T-cell (primary cell): Measurements from ENCODE around the gene SH3BGR. TPM values are rescaled to one million over a fixed set of nuclear protein-coding genes. Genes with fewer than 3 reads are reported as not detected.
"Not testable (repeated sequence)": the region's sequence is repeated elsewhere in the genome, so short reads cannot be mapped to it uniquely, and the experiment has no call there.

ENCODE experiments used
- ATAC-seq, 4 experiments: fragments of 200-7000 bp in 3 of 4; fragments of 150-1000 bp in 1 of 4; cut with Tn5 transposase; replicated peaks in 1 of 4; 1 replicate in 3 of 4; 2 replicates in 1 of 4; pipeline ENCODE4 v1.10.0; 2021; ENCODE audit warnings: moderate library complexity in 3 of 4, mild to moderate bottlenecking in 2 of 4, moderate number of reproducible peaks in 1 of 4
- CTCF ChIA-PET, 2 donors: fragments of 300-600 bp; sonication (Branson Sonifier 250); formaldehyde crosslinking; loops; one replicate each; lab custom pipeline; 2022; ENCODE audit warnings: antibody characterized with exemption in 2 of 2; lab: Charles Lee
- POLR2A ChIA-PET, 2 donors: fragments of 300-600 bp; sonication (Branson Sonifier 250); formaldehyde crosslinking; loops; one replicate each; lab custom pipeline; 2022; ENCODE audit warnings: antibody characterized with exemption in 2 of 2; lab: Charles Lee
- DNase-seq, 35 experiments: peaks; one replicate each; pipeline versions ENCODE4 v3.0.0 to v3.0.0-alpha.2; 2013 to 2023
- H3K27ac ChIP-seq: one replicate; pipeline ENCODE4 v1.5.1; 2013; ENCODE audit warnings: low read length
- H3K27me3 ChIP-seq, 2 experiments: replicated peaks in 1 of 2; 1 replicate in 1 of 2; 2 replicates in 1 of 2; pipeline versions ENCODE4 v1.6.1 to v1.7.0; 2013; ENCODE audit warnings: low read length in 1 of 2, mixed read lengths in 1 of 2; ENCODE audit not compliant: control insufficient read depth in 2 of 2, insufficient read depth in 2 of 2; ENCODE audit errors: extremely low read depth in 1 of 2
- H3K36me3 ChIP-seq, 2 donors: 1 replicate in 1 of 2; 2 replicates in 1 of 2; pipeline versions ENCODE4 v1.6.1 to v1.7.0; 2013; ENCODE audit warnings: low read length in 1 of 2; ENCODE audit not compliant: control insufficient read depth in 2 of 2, insufficient read depth in 1 of 2; ENCODE audit errors: extremely low read depth in 1 of 2
- H3K4me1 ChIP-seq, 2 experiments: 1 replicate in 1 of 2; 2 replicates in 1 of 2; pipeline versions ENCODE4 v1.6.1 to v1.7.0; 2013; ENCODE audit warnings: low read length in 2 of 2, mixed read lengths in 1 of 2; ENCODE audit not compliant: insufficient read depth in 2 of 2, control insufficient read depth in 1 of 2; ENCODE audit errors: extremely low read depth in 1 of 2
- H3K4me3 ChIP-seq, 2 donors: 1 replicate in 1 of 2; 2 replicates in 1 of 2; pipeline versions ENCODE4 v1.5.1 to v1.7.0; 2013; ENCODE audit warnings: mild to moderate bottlenecking in 2 of 2, low read length in 1 of 2, moderate library complexity in 1 of 2; ENCODE audit not compliant: control insufficient read depth in 1 of 2; ENCODE audit errors: extremely low read depth in 1 of 2
- H3K9me3 ChIP-seq: 2 replicates; pipeline ENCODE4 v1.7.0; 2013
- H3K27ac Mint-ChIP-seq, 2 donors: one replicate each; pipeline ENCODE4 v1.8.0; 2020 to 2021; ENCODE audit warnings: mild to moderate bottlenecking in 2 of 2, mixed read lengths in 2 of 2
- H3K27me3 Mint-ChIP-seq, 2 donors: one replicate each; pipeline ENCODE4 v1.8.0; 2021 to 2022; ENCODE audit warnings: mixed read lengths in 2 of 2
- H3K36me3 Mint-ChIP-seq: one replicate; pipeline ENCODE4 v1.8.0; 2021; ENCODE audit warnings: mixed read lengths
- H3K4me1 Mint-ChIP-seq, 3 donors: one replicate each; pipeline ENCODE4 v1.8.0; 2020 to 2022; ENCODE audit warnings: mixed read lengths in 3 of 3, mild to moderate bottlenecking in 1 of 3
- H3K4me3 Mint-ChIP-seq, 3 donors: one replicate each; pipeline ENCODE4 v1.8.0; 2020 to 2022; ENCODE audit warnings: mild to moderate bottlenecking in 3 of 3, mixed read lengths in 3 of 3, moderate library complexity in 3 of 3
- H3K9me3 Mint-ChIP-seq, 3 donors: one replicate each; pipeline ENCODE4 v1.8.0; 2020 to 2022; ENCODE audit warnings: mixed read lengths in 3 of 3
- WGBS: methylation state at CpG from one replicate; pipeline ENCODE4 v1.1.5; 2013; ENCODE audit warnings: missing lambda C conversion rate; ENCODE audit not compliant: insufficient coverage; 5-methylcytosine and 5-hydroxymethylcytosine counted together
- total RNA-seq, 35 experiments: library from RNA in 6 of 35; stranded (reverse) in 6 of 35; fragments of 120-200 nt in 1 of 35; gene quantifications; one replicate each; pipeline versions ENCODE4 v1.2.1 to v1.2.4 and lab custom pipeline; 2013 to 2026

The SH3BGR gene
- total RNA-seq, 5 donors from 2014 or later (not counting 1 experiment from before 2014, with no cell fraction given), result 1.3 to 2.0 (median 1.8) TPM

DNA sequence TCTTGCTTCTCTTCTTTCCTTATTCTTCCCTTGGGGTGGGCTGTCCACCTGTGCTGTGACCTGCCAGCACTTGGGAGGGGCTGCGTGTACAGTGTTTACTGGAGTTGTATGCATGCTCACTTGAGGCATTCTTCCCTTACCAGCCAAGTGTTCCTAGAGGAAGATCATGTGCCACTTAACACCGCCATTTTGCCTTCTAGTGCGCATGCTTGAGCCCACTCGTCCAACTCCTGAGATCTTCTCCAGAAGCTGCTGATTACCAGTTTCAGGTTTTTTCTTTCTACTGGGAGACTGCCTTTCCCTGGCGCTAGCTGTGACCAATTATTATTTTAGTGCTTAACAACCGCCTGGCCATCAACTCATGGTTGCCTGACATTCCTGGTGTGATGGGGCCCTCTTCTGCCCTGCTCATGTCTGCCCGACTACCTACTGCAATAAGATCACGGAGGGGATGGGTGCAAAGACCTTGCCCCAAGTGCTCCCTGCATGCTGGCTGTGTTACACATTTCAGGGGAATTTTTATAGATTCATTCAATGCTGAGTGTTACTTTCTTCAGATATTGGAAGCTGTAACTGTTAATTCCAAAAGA, 86.8 kb downstream of the SH3BGR start:
- CTCF ChIA-PET, result no interaction called here
- no peak for DNase-seq
- WGBS, result 82% methylated on average over 8 of the region's 8 CpGs

DNA sequence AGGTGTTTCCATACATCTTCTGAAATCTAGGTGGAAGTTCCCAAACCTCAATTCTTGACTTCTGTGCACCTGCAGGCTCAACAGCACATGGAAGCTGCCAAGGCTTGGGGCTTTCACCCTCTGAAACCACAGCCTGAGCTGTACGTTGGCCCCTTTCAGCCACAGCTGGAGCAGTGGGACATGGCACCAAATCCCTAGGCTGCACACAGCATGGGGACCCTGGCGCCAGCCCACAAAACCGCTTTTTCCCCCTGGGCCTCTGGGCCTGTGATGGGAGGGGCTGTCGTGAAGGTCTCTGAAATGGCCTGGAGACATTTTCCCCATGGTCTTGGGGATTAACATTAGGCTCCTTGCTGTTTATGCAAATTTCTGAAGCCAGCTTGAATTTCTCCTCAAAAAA, 88.6 kb downstream of the SH3BGR start:
- H3K9me3 Mint-ChIP-seq, H3K4me3 Mint-ChIP-seq, H3K36me3 ChIP-seq, H3K27me3 ChIP-seq, H3K36me3 Mint-ChIP-seq, H3K4me1 Mint-ChIP-seq, H3K27ac Mint-ChIP-seq, H3K27ac ChIP-seq, POLR2A ChIA-PET, ATAC-seq, CTCF ChIA-PET, H3K4me1 ChIP-seq, DNase-seq, H3K9me3 ChIP-seq, H3K4me3 ChIP-seq: not testable (repeated sequence)
- peaks cover 2 to 32% of the 10 kb centered on the region in 2 donors for H3K27me3 Mint-ChIP-seq
- WGBS, result 75% methylated on average over 3 of the region's 4 CpGs

More for the DNA sequence above, 86.8 kb downstream of the SH3BGR start:
- no peaks in the 10 kb centered on the region for H3K4me1 Mint-ChIP-seq
- no peaks in the 10 kb centered on the region for H3K9me3 Mint-ChIP-seq
- Histone ChIP-seq H3K9me3 (no peaks in the 10 kb centered on the region), H3K27ac (no peak overlapping the region), H3K4me3 (no peak overlapping the region), H3K27me3 (peaks cover 0 to 7% of the 10 kb centered on the region in 2 experiments), H3K36me3 (no peaks in the 10 kb centered on the region), H3K4me1 (no peaks in the 10 kb centered on the region)
- H3K36me3 Mint-ChIP-seq, result no peaks in the 10 kb centered on the region
- no peak overlapping the region for H3K27ac Mint-ChIP-seq
- no peak for ATAC-seq
- H3K27me3 Mint-ChIP-seq, result peaks cover 4 to 33% of the 10 kb centered on the region in 2 donors
- no peak overlapping the region for H3K4me3 Mint-ChIP-seq
- POLR2A ChIA-PET, result no interaction called here

GRCh38 chr21:39542736-39543135, 91.0 kb downstream of the SH3BGR start:
- Histone ChIP-seq H3K4me3 (no peak overlapping the region), H3K36me3 (no peaks in the 10 kb centered on the region), H3K4me1 (no peaks in the 10 kb centered on the region), H3K27me3 (no peaks in the 10 kb centered on the region), H3K9me3 (no peaks in the 10 kb centered on the region), H3K27ac (no peak overlapping the region)
- Mint-ChIP-seq H3K27me3 (peaks cover 2 to 33% of the 10 kb centered on the region in 2 donors), H3K27ac (no peak overlapping the region), H3K9me3 (peaks cover 0 to 4% (median 4%) of the 10 kb centered on the region in 3 donors), H3K4me1 (no peaks in the 10 kb centered on the region), H3K4me3 (no peak overlapping the region), H3K36me3 (no peaks in the 10 kb centered on the region)
- ChIA-PET CTCF (no interaction called here), POLR2A (no interaction called here)
- 57% methylated on average over 2 of the region's 5 CpGs for WGBS
- ATAC-seq (no peak), DNase-seq (no peak)

GRCh38 chr21:39546522-39546921, 94.8 kb downstream of the SH3BGR start:
- Histone ChIP-seq H3K27me3 (no peaks in the 10 kb centered on the region), H3K9me3 (no peaks in the 10 kb centered on the region), H3K27ac (no peak overlapping the region), H3K36me3 (no peaks in the 10 kb centered on the region), H3K4me1 (no peaks in the 10 kb centered on the region), H3K4me3 (no peak overlapping the region)
- ATAC-seq (no peak), DNase-seq (no peak)
- Mint-ChIP-seq H3K9me3 (peaks cover 0 to 4% (median 4%) of the 10 kb centered on the region in 3 donors), H3K36me3 (no peaks in the 10 kb centered on the region), H3K27me3 (peaks cover 4 to 26% of the 10 kb centered on the region in 2 donors), H3K4me3 (no peak overlapping the region), H3K4me1 (peaks cover 0 to 2% (median 0%) of the 10 kb centered on the region in 3 donors), H3K27ac (no peak overlapping the region)
- ChIA-PET CTCF (no interaction called here), POLR2A (no interaction called here)
- WGBS, result no CpG with 5 or more reads among the region's 1 CpG

DNA sequence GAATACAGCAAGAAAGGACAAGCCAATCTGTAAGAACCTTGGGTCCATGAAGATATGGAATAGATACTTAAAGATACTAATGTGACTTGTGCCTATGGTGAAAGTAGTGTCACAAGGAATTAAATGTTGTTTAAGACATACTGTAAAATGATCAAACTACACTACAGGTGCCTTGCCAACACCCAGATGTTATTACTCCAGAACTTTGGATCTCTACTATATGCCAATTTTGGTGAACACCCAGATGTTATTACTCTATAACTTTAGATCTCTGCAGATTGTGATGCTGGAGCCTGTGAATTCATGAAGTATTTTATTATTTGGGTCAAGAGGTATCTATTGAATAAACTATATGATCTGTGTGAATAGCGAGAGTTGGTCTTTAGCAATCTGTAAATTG, 101.1 kb downstream of the SH3BGR start:
- Histone ChIP-seq H3K27me3 (no peaks in the 10 kb centered on the region), H3K9me3 (no peaks in the 10 kb centered on the region), H3K4me3 (no peak overlapping the region), H3K27ac (no peak overlapping the region), H3K36me3 (no peaks in the 10 kb centered on the region), H3K4me1 (no peaks in the 10 kb centered on the region)
- peaks cover 0 to 5% (median 0%) of the 10 kb centered on the region in 3 donors for H3K4me1 Mint-ChIP-seq
- H3K27ac Mint-ChIP-seq, result no peak overlapping the region
- no peaks in the 10 kb centered on the region for H3K9me3 Mint-ChIP-seq
- H3K27me3 Mint-ChIP-seq, result peaks cover 10 to 28% of the 10 kb centered on the region in 2 donors
- POLR2A ChIA-PET, result no interaction called here
- WGBS, result no CpG with 5 or more reads among the region's 1 CpG
- no peak overlapping the region for H3K4me3 Mint-ChIP-seq
- DNase-seq (no peak), ATAC-seq (no peak)
- no peaks in the 10 kb centered on the region for H3K36me3 Mint-ChIP-seq
- CTCF ChIA-PET, result no interaction called here

DNA sequence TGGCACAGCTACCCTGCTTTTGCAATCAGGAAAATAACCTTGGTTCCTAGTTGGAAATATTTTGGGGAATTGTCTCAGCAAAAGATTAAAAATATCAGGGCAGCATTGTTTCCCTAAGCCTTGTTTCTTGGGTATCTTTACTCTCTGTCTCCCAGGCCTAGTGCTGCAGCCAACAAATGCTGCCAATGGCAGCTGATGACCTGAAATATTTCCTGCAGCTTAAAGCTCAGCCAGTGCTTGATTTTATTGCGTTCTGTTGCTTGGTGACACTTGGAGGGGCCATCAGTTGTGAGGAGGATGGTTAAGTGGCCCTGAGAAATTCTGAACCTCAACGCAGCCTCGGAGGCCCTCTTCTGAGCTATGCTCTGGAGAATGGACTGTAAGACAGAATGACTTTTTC, 101.6 kb downstream of the SH3BGR start:
- ATAC-seq (no peak), DNase-seq (no peak)
- H3K27me3 ChIP-seq, result no peaks in the 10 kb centered on the region
- ChIA-PET POLR2A (no interaction called here), CTCF (no interaction called here)
- no peaks in the 10 kb centered on the region for H3K4me1 ChIP-seq
- Mint-ChIP-seq H3K36me3 (no peaks in the 10 kb centered on the region), H3K4me1 (peaks cover 0 to 5% (median 0%) of the 10 kb centered on the region in 3 donors), H3K27me3 (peaks cover 10 to 24% of the 10 kb centered on the region in 2 donors), H3K9me3 (peaks cover 0 to 3% (median 0%) of the 10 kb centered on the region in 3 donors), H3K27ac (no peak overlapping the region), H3K4me3 (no peak overlapping the region)
- no peak overlapping the region for H3K27ac ChIP-seq
- H3K9me3 ChIP-seq, result no peaks in the 10 kb centered on the region
- 33% methylated on average over 1 of the region's 3 CpGs for WGBS
- H3K4me3 ChIP-seq, result no peak overlapping the region
- no peaks in the 10 kb centered on the region for H3K36me3 ChIP-seq
